HUES6 (cell line): Measurements from ENCODE around the gene FCF1.

ENCODE experiments used
- H3K27ac ChIP-seq: 2 replicates; pipeline ENCODE4 v1.7.0; 2013; ENCODE audit warnings: low read depth, mild to moderate bottlenecking, low read length, inconsistent platforms
- H3K27me3 ChIP-seq: 2 replicates; pipeline ENCODE4 v1.6.1; 2013; ENCODE audit warnings: low read length; ENCODE audit not compliant: control insufficient read depth, insufficient read depth
- H3K36me3 ChIP-seq: 2 replicates; pipeline ENCODE4 v1.6.1; 2013; ENCODE audit warnings: low read length; ENCODE audit not compliant: control insufficient read depth, insufficient read depth
- H3K4me1 ChIP-seq: 2 replicates; pipeline ENCODE4 v1.6.1; 2013; ENCODE audit warnings: low read length; ENCODE audit not compliant: control insufficient read depth, insufficient read depth
- H3K4me3 ChIP-seq: 2 replicates; pipeline ENCODE4 v1.5.1; 2013; ENCODE audit warnings: low read depth, low read length
- H3K9ac ChIP-seq: one replicate; pipeline ENCODE4 v1.6.1; 2013; ENCODE audit warnings: mild to moderate bottlenecking, low read length
- H3K9me3 ChIP-seq: 2 replicates; pipeline ENCODE4 v1.6.1; 2013; ENCODE audit warnings: low read depth, low read length; ENCODE audit not compliant: control insufficient read depth, insufficient read depth

The FCF1 gene

GRCh38 chr14:74698465-74698864 is 14.5 kb upstream of the FCF1 start:
- Histone ChIP-seq H3K4me3 (no peak overlapping the region), H3K27me3 (no peaks in the 10 kb centered on the region), H3K27ac (no peak overlapping the region), H3K9me3 (peaks cover 27% of the 10 kb centered on the region), H3K9ac (no peak overlapping the region), H3K4me1 (no peaks in the 10 kb centered on the region), H3K36me3 (peaks cover 11% of the 10 kb centered on the region)

GRCh38 chr14:74702293-74702692 is 10.7 kb upstream of the FCF1 start:
- no peak overlapping the region for H3K9ac ChIP-seq
- no peak overlapping the region for H3K4me3 ChIP-seq
- H3K27me3 ChIP-seq, result no peaks in the 10 kb centered on the region
- H3K9me3 ChIP-seq, result peaks cover 35% of the 10 kb centered on the region
- no peak overlapping the region for H3K27ac ChIP-seq
- H3K36me3 ChIP-seq, result peaks cover 6% of the 10 kb centered on the region
- no peaks in the 10 kb centered on the region for H3K4me1 ChIP-seq

- peaks cover 2% of the 10 kb centered on the region for H3K36me3 ChIP-seq
- no peak overlapping the region for H3K27ac ChIP-seq
- H3K27me3 ChIP-seq, result no peaks in the 10 kb centered on the region
- H3K9me3 ChIP-seq, result peaks cover 35% of the 10 kb centered on the region
- H3K4me1 ChIP-seq, result no peaks in the 10 kb centered on the region
- H3K4me3 ChIP-seq, result no peak overlapping the region
- no peak overlapping the region for H3K9ac ChIP-seq
These were observed 9.9 kb upstream of the FCF1 start for GRCh38 chr14:74703043-74703442.

- Histone ChIP-seq H3K27me3 (no peaks in the 10 kb centered on the region), H3K4me1 (no peaks in the 10 kb centered on the region), H3K9ac (no peak overlapping the region), H3K27ac (no peak overlapping the region), H3K9me3 (peaks cover 35% of the 10 kb centered on the region), H3K4me3 (no peak overlapping the region), H3K36me3 (peaks cover 2% of the 10 kb centered on the region)
These were observed 8.3 kb upstream of the FCF1 start for GRCh38 chr14:74704656-74705055.

- Histone ChIP-seq H3K27me3 (no peaks in the 10 kb centered on the region), H3K27ac (no peak overlapping the region), H3K4me1 (no peaks in the 10 kb centered on the region), H3K36me3 (peaks cover 2% of the 10 kb centered on the region), H3K9ac (no peak overlapping the region), H3K4me3 (no peak overlapping the region), H3K9me3 (peaks cover 32% of the 10 kb centered on the region)
These were observed 7.1 kb upstream of the FCF1 start for GRCh38 chr14:74705613-74706500.

- Histone ChIP-seq H3K27me3 (no peaks in the 10 kb centered on the region), H3K27ac (no peak overlapping the region), H3K36me3 (peaks cover 6% of the 10 kb centered on the region), H3K4me1 (0 out of 2 replicates have a peak, but pooled peaks cover 3% of the 10 kb centered on the region), H3K9ac (no peak overlapping the region), H3K4me3 (no peak overlapping the region), H3K9me3 (no peaks in the 10 kb centered on the region; the same call in 1 of the 2 replicates)
These were observed 2.5 kb upstream of the FCF1 start for GRCh38 chr14:74710480-74710879.

- H3K27ac ChIP-seq, result no peak overlapping the region
- H3K9ac ChIP-seq, result no peak overlapping the region
- no peaks in the 10 kb centered on the region; the same call in 1 of the 2 replicates for H3K9me3 ChIP-seq
- no peaks in the 10 kb centered on the region for H3K27me3 ChIP-seq
- 0 out of 2 replicates have a peak, but pooled peaks cover 3% of the 10 kb centered on the region for H3K4me1 ChIP-seq
- H3K4me3 ChIP-seq, result peak overlapping the region; percentile 89
- H3K36me3 ChIP-seq, result peaks cover 18% of the 10 kb centered on the region
These were observed 1.3 kb upstream of the FCF1 start for GRCh38 chr14:74711651-74712050.

GRCh38 chr14:74713395-74713735 is 421 bp downstream of the FCF1 start:
- H3K9ac ChIP-seq, result peak overlapping the region; percentile 78
- H3K9me3 ChIP-seq, result no peaks in the 10 kb centered on the region
- peak overlapping the region; percentile 89 for H3K4me3 ChIP-seq
- H3K27me3 ChIP-seq, result no peaks in the 10 kb centered on the region
- peaks cover 33% of the 10 kb centered on the region for H3K36me3 ChIP-seq
- 0 out of 2 replicates have a peak, but pooled peaks cover 3% of the 10 kb centered on the region for H3K4me1 ChIP-seq
- H3K27ac ChIP-seq, result no peak overlapping the region

- Histone ChIP-seq H3K27me3 (no peaks in the 10 kb centered on the region), H3K36me3 (peaks cover 59% of the 10 kb centered on the region), H3K9me3 (no peaks in the 10 kb centered on the region), H3K9ac (no peak overlapping the region), H3K27ac (no peak overlapping the region), H3K4me3 (no peak overlapping the region), H3K4me1 (no peaks in the 10 kb centered on the region)
These were observed 7.6 kb downstream of the FCF1 start for GRCh38 chr14:74720526-74720925.

- Histone ChIP-seq H3K9ac (no peak overlapping the region), H3K4me1 (no peaks in the 10 kb centered on the region), H3K4me3 (no peak overlapping the region), H3K9me3 (no peaks in the 10 kb centered on the region), H3K27ac (no peak overlapping the region), H3K27me3 (no peaks in the 10 kb centered on the region), H3K36me3 (peaks cover 34% of the 10 kb centered on the region)
These were observed 10.2 kb downstream of the FCF1 start for GRCh38 chr14:74723134-74723533.

GRCh38 chr14:74732387-74732786 is 19.4 kb downstream of the FCF1 start:
- H3K9ac ChIP-seq, result no peak overlapping the region
- H3K36me3 ChIP-seq, result peaks cover 54% of the 10 kb centered on the region
- H3K27me3 ChIP-seq, result no peaks in the 10 kb centered on the region
- H3K27ac ChIP-seq, result no peak overlapping the region
- no peaks in the 10 kb centered on the region for H3K4me1 ChIP-seq
- no peak overlapping the region for H3K4me3 ChIP-seq
- no peaks in the 10 kb centered on the region for H3K9me3 ChIP-seq
